Effector CD8-positive, alpha-beta T cell (primary cell): ENCODE data around the gene PDHX.
"Not testable (repeated sequence)": the region's sequence is repeated elsewhere in the genome, so short reads cannot be mapped to it uniquely, and the experiment has no call there.

Experiments
- DNase-seq: peaks from one replicate; lab custom pipeline; 2025; lab: John Stamatoyannopoulos, UW

PDHX gene

GRCh38 chr11:35016916-35017315, 100.5 kb downstream of the PDHX start:
- no peak for DNase-seq

DNA sequence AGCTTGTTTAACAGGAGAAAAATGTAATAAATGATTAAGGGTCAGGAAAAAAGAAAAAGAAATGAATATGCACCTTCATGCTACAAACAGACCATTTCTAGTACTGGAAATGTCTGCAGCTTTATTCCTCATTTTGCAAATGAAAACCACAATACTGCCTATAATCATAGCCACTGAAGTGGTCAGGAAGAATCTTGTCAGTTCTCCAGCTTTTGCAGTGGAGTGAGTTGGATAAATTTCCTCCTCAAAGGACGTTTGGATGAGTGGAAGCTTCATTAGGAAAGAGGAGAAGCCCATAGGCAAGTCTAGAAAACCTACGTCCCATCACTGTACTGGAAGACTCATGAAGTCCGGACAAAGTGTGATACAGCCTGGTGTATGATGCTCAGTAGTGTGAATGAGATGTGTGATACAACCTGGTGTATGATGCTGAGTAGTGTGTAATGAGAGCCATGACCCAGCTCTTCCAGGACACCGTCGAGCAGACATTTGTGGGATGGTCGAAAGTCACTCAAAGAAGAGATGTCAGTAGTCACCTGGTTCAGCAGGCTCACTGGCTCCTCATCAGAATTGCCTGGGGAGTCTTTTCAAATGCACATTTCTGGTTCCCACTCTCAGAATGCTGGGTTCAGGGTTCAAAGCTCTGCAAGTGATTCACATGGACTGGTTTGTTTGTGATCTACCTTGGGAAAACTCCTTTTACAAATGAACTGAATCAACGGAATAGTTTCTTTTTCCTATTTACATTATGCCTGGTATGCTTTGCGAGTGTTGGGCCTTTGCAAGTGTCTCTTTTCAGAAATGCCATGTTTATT, 101.3 kb downstream of the PDHX start:
- DNase-seq: no peak

DNA sequence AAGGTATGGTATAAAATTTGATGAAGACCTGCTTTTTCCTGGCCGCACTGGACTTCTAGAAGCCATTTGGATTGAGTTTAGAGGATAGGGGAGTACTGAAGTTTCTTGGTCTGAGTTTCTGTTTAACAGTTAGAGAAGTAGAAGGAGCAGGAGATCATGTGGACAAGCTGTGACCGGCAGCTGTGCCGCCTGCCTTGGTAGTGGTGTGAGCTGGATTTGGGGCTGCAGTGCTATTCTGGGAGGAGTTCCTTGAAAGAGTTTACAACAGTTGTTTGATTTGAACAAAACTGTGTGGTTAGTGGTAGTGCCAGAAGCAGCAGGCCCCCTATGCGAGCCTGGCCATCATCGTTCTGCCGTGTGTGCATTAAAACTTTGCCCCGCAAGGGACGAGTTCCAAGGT, 105.2 kb downstream of the PDHX start:
- DNase-seq: no peak

DNA sequence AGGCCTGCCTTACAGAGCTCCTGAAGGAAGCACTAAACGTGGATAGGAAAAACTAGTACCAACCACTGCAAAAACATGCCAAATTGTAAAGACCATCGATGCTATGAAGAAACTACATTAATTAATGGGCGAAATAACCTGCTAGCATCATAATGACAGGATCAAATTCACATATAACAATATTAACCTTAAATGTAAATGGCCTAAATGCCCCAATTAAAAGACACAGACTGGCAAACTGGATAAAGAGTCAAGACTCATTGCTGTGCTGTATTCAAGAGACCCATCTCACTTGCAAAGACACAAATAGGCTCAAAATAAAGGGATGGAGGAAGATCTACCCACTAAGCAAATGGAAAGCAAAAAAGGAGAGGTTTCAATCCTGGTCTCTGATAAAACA, 107.5 kb downstream of the PDHX start:
- DNase-seq: not testable (repeated sequence)

GRCh38 chr11:35028007-35028406, 111.6 kb downstream of the PDHX start:
- DNase-seq: not testable (repeated sequence)

GRCh38 chr11:35029979-35030682, 113.7 kb downstream of the PDHX start:
- DNase-seq: no peak

GRCh38 chr11:35030716-35031213, 114.3 kb downstream of the PDHX start:
- DNase-seq: no peak

DNA sequence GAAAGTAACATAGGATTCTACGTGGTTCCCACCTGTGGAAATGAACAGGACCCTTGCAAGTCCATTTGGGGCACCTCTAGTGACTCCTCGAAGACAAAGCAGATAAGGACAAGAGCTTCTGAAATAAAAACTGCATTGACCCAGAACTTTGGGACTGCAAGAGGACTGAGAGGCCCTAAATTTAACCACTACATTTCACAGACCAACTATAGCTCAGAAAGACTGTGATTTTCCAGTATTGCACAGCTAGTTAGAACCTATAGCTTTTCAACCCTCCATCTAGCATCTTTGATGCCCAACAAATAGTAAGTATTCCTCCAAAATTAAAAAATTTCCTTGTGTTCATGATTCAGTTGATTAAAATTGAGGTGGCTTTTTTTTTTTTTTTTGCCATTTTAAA, 114.9 kb downstream of the PDHX start:
- DNase-seq: no peak

- DNase-seq: no peak
Measured at GRCh38 chr11:35031867-35032266, 115.4 kb downstream of the PDHX start.

DNA sequence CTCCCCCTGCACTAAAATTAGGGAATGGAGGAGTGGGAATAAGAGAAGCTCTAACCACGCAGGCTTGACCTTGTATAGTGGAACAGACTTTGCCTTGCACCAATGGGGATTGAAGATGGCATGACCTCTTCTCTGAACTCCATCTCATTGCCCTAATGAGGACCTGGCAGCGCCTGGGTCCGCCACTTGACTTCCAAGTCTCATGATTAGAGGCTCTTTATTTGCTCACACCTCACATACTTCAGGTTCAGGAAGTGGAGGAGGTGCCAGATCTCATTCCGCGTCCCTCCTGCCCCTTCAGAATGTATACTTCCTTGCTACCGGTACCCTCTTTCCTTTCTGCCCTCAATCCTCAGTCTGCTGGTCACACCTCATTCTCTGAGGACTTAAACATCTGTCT, 116.6 kb downstream of the PDHX start:
- no peak for DNase-seq

GRCh38 chr11:35034401-35034800, 118.0 kb downstream of the PDHX start:
- no peak for DNase-seq

DNA sequence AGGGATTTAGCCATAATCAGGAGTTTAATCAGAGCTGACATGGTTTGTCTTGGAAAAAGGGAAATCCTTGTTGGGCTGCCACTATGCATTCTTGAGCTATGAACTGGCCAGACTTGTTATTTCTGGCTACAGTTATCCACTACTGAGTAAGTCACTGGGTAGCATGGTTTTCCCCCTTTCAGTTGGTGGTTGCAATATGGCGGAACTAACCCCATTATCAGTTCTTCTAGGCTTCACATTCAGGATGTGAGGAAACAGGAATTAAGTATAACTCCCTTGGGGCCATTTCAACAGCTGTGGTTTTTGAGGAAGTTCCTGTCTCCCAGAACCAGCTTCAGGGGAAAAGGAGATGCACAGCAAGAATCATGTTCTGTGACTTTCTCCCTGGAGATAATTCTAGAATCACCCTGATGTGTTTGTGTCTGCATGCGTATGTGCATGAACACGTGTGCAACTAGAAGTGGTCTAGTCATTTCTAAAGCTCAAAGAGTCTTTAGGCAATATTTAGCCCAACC, 119.5 kb downstream of the PDHX start:
- DNase-seq: no peak

DNA sequence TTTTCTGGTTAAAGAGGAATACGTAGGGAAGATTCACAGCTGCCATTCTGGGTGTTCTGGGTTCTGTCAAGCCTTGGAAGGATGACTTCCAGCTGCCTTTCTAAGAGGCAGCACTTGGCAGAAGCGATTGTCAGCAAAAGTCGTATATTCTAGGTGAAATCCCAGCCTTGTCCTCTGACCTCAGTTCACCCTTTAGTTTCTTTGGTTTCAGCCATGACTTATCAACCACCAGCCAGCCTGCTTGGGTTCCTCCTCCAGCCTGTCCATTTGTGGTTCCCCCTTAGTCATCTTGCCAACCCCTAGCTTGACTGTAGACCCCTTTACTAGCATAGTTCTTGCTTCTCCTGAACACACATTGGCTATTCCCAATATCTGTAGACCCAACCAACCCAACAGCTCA, 120.2 kb downstream of the PDHX start:
- DNase-seq: no peak

GRCh38 chr11:35038211-35038928, 122.0 kb downstream of the PDHX start:
- no peak for DNase-seq

DNA sequence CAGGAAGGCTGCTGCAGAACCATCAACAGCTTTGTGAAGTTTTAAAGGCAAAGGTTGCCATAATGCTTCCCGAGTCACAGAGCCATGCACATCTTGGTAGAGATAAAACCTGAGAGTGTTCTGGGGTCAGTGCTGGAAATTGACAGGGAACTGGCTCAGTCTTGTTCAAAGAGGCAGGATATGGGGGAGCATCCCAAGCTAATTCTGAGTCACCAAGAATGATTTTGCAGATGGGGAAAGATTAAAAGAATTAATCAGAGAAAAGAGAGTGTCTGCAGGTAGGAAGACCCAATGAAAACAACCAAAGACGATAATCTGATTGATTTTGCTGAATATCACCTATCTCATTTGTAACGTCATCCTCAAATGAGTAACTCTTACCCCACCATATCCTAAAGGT, 122.7 kb downstream of the PDHX start:
- no peak for DNase-seq

DNA sequence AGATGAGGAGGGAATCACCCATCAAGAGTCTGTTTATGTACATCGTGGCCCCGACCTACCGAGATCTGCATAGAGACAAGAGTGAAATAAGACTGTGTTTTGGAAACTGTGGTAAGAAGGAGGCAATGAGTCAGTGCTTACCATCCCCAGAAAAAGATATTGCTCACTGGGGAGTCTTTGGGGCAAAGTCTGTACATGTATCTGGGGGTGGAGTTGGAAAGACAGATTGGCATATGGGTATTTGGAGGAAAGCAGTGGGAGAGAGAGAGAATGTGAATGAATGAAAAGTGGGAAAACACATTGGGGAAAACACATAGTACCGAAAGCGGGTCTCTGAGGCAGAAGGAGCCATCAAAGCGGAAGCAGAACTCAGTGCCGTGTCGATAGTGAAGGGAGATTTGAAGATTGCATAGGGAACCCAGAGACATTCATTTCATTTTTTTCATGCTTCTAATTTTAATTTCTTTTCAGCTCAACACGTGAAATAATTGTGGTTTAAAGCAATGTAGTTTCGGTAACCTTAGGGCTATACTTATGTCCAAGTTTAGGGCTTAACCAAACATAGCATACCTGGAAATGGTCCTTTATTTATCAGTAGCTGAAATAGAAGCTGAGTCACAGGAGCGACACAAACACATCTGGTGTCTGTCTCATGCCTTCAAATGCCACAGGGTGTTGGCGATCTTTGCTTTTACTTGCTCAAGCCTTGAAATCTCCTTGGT, 124.0 kb downstream of the PDHX start:
- no peak for DNase-seq

GRCh38 chr11:35041070-35041554, 124.7 kb downstream of the PDHX start:
- DNase-seq: no peak

GRCh38 chr11:35042224-35042623, 125.8 kb downstream of the PDHX start:
- no peak for DNase-seq

GRCh38 chr11:35042913-35043312, 126.5 kb downstream of the PDHX start:
- no peak for DNase-seq

- no peak for DNase-seq
Measured at GRCh38 chr11:35043936-35044335, 127.5 kb downstream of the PDHX start.

DNA sequence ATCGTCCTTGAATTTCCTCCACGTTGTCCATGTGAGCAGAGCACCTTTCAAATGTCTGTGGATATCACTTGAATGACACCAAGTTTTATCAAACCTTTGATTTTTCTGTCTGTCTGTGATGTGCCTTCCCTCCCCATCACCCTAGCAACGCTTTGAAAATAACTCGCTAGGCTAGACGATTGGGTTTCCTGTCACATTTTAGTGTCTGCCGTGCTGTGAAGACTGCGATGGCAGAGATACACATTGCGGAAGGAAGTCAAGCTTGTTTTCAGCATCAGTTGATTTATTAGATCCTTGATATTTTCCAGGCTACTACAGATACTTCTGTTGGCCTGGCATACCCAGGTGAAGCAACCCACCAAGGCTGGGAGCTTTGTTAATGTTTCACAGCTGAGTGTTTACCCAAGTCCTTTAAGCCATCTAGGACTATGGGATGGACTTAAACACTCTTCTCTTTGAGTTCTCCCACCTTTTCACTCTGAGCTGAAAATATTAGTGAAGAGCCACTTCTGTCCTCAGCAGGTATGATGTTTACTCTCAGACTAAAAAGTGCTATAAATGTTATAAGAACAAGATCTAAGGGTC, 128.9 kb downstream of the PDHX start:
- peak; percentile 66 for DNase-seq
